ENCODE results near the gene C3orf20.

GRCh38 chr3:14822134-14822533 is 147.2 kb downstream of the C3orf20 start:
- TF ChIP-seq CTCF (IDR thresholded peaks at IDR 0.05) (no peak), POLR2AphosphoS5 (IDR thresholded peaks at IDR 0.05) (no peak)

Measured in sigmoid colon (tissue), 4 donors.